GM18858 (cell line): ENCODE measurements around the gene EPHB2.

Experiments used
- ATAC-seq: cut with Tn5 transposase; IDR thresholded peaks from one replicate; pipeline ENCODE4 v1.9.1; 2021; ENCODE audit not compliant: unreplicated experiment

Gene EPHB2

DNA sequence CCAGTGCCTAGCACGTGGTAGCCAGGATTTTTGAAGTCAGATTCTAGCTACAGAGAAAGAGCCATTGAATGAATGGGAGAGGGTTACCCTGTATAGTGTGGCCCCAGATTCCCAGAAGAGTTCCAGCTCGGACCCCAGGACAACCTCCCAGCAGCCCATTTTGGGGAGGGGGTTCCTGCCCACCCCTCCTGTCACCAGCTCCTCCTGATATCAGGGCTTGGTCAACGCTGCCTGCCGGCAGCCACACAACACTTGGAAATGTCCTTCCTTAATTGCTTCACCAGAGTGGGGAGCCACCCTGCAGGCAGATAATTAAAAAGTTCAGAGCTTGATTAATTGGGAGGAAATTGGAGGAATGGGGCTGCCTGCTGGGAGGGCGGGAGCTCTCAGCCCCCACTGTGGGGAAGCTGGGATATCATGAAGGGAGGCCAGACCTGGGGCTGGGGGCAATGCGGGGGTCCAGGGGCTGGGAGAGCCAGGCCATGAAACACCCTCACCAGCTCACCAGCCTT lies 141.6 kb downstream of the EPHB2 start:
- no peak for ATAC-seq

- ATAC-seq = no peak
Observed at GRCh38 chr1:22853651-22854185, 143.1 kb downstream of the EPHB2 start.

GRCh38 chr1:22854688-22855565 lies 144.3 kb downstream of the EPHB2 start:
- ATAC-seq = no peak

DNA sequence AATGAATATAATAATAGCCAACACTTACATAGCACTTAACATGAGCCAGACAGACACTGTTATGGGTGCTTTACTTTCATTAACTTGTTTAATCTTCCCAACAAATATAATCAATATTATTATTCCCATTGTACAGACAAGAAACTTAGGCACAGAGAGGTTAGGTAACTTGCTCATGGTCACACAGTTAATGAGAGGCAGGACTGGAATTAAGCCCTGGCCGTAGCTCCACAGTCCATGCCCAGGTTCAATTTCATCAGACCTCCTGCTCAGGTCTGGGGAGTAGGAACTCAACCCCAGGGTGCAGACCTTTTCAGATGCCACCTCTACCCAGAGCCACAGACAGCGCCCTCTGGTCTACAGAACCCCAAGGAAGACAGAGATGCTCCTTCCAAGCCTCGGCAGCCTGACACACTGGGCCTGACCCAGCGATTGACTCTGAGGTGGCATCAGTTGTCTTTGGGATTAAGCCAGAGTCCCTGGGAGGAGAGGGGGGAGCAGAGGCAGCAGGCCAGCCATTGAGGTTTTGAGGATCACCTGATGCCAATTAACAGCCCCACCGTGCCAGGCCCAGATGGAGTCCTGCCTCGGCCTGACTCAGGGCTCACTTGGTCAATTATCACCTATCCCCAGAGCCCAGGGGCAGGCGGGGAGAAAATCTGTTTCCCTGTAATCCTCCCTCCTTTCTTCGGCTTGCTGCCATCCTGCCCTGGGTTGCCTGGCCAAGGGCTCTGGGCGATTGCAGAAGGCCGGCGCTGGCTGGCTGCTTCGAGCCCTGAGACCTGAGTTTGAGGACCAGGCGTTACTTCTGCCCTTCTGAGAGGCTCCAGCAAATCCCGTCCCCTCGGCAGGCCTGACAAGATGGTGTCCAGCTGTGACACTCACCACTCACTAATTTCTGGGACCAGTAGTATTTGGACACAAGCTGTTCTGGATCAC lies 145.3 kb downstream of the EPHB2 start:
- no peak for ATAC-seq

- ATAC-seq = no peak
Observed at GRCh38 chr1:22857661-22858060, 147.0 kb downstream of the EPHB2 start.

DNA sequence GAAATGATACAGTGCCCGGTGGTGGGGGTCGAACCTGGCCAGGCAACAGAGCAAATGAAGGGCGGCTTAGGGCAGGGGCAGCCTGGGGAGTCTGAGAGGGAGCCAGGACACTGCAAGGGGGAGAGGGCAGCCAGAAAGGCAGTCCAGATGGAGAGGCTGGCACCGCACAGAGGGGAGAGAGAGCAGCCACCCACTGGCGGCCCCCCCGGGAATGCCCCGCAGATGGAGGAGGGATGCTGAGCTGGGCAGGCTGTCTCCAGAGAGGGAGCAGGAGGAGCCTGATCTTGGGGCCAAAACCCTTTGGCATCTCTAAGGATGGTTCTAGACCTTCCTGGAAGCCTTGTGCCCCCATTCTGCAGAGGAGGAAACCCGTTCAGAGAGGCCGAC lies 149.8 kb downstream of the EPHB2 start:
- no peak for ATAC-seq

DNA sequence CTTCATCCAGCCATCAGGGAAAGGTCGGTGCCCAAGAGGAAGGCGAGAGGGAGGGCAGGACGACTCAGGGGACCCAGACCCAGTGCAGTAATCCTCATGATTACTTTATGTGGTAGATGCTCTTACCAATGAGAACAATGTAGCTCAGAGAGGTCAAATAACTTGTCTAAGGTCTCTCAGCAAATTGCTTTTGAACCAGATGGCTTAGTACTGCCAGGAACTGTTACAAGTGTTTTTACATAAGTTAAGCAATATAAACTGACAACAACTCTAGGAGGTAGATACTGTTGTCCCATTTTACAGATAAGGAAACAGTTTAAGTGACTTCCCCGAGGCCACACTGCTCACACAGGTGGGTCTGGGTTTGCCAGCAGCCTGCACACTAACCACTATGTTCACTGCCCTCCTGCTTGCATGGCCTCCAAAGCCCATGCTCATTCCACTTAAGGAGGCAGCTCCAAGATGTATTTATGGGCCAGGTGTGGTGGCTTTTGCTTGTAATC lies 150.3 kb downstream of the EPHB2 start:
- no peak for ATAC-seq

DNA sequence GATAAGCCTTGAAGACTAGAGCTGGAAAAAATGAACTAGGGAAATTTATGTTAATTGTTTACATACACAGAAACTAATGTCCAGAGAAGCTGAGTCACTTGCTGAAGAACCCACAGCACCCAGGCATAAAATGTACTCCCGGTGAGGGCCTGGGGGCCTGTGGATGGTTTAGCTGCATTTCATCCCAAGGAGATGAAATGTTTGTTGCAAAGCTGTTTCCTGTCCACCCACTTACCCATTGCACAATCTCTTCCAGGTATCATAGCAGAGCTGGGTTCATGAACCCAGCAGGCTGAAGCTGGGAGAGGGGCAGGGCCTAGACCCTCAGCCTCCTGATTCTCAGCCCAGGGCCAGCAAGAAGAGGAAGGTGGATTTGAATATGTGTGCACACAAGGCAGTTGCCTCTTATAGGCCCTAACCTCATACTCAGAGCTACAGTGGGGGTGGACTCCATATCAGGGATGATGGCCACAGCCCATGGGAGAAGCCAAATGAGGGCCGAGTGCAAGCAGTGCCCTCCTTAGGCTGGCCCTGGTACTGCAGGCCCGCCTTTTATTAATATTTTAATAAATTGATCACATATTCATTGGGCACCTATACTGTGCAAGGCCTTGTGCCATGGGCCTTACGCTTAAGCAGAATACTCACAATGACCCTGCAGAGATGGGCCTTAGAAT lies 151.3 kb downstream of the EPHB2 start:
- no peak for ATAC-seq

DNA sequence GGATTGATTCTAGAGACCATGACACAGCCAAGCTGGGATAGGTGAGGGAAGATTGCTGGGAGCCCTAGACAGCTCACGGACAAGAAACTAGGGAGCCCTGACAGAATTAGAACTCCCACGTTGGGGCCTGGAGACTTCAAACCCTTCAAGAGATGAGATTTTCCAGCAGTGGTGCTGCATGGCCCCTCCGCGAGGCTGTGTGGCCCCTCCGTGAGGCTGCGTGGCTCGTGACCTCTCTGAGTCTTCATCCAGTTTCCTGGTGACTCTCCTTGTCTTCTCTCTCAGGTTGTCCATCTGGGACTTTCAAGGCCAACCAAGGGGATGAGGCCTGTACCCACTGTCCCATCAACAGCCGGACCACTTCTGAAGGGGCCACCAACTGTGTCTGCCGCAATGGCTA lies 152.1 kb downstream of the EPHB2 start:
- no peak for ATAC-seq

DNA sequence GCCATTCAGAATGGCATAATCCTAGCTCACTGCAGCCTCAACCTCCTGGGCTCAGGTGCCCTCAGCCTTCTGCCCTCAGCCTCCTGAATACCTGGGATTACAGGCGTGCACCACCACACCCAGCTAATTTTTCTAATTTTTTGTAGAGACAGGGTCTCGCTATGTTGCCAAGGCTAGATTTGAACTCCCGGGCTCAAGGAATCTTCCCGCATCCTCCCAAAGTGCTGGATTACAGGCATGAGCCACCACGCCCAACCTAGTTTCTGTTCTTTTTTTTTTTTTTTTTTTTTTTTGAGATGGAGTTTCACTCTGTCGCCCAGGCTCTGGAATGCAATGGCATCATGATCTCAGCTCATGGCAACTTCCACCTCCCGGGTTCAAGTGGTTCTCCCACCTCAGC lies 153.1 kb downstream of the EPHB2 start:
- no peak for ATAC-seq

DNA sequence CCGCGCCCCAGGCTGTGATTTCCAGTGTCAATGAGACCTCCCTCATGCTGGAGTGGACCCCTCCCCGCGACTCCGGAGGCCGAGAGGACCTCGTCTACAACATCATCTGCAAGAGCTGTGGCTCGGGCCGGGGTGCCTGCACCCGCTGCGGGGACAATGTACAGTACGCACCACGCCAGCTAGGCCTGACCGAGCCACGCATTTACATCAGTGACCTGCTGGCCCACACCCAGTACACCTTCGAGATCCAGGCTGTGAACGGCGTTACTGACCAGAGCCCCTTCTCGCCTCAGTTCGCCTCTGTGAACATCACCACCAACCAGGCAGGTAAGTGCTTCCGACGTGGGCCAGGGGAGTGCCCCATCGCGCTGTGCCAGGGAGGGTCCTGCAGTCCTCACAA lies 154.2 kb downstream of the EPHB2 start:
- ATAC-seq = no peak

DNA sequence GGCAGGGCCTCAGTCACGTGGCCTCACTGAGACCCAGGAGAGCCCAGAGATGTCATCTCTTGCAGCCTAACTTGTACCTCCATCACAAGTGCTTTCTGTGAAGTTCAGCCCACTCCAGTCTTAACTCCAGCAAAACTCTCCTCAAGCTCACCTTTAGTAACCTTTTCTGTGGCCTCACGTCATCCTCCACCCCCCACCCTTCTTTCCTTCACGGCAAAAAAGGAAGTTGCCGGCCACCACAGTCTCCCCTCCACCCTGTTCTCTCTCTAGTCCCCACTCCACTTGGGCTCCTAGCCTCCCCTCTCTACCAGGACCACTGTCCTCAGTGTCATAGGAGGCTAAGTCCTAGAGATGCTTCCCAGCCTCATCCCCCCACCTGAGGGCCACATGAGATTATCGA lies 155.1 kb downstream of the EPHB2 start:
- no peak for ATAC-seq

DNA sequence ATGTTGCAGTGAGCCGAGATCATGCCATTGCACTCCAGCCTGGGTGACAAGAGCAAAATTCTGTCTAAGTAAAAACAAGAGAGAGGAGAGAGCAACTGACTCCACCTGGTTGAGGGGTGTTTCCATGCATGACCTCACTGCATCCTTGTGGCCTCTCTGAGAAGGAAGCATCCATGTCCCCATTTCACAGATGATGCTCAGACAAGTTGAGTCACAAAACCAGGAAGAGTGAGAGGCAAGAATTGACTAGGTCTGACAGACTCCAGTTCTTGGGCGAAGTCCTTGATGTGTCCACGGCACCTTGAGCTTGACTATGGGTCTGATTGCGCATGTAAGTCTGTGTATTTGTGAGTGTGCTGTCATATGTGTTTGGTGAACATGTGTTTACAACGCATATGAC lies 156.2 kb downstream of the EPHB2 start:
- no peak for ATAC-seq

DNA sequence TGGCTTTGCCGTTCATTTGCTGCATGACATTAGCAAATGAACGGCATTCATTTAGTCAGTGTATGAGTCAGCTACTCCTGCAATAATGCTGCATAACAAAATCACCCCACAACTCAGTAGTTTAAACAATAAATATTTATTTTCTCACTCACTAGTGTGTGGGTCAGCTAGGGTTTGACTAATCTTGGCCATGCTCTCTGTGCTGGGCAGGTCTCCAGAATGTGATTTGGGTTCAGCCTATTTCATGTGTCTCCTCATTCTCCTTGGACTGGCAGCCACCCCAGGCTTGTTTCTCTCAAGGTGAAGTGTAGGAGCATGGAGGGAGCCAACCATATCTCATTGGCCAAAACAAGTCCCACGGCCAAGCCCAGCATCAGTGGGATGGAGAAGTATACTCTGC lies 157.7 kb downstream of the EPHB2 start:
- ATAC-seq = no peak

- no peak for ATAC-seq
Observed at GRCh38 chr1:22869325-22869724, 158.7 kb downstream of the EPHB2 start.

- ATAC-seq = no peak
Observed at GRCh38 chr1:22870201-22870871, 159.7 kb downstream of the EPHB2 start.

DNA sequence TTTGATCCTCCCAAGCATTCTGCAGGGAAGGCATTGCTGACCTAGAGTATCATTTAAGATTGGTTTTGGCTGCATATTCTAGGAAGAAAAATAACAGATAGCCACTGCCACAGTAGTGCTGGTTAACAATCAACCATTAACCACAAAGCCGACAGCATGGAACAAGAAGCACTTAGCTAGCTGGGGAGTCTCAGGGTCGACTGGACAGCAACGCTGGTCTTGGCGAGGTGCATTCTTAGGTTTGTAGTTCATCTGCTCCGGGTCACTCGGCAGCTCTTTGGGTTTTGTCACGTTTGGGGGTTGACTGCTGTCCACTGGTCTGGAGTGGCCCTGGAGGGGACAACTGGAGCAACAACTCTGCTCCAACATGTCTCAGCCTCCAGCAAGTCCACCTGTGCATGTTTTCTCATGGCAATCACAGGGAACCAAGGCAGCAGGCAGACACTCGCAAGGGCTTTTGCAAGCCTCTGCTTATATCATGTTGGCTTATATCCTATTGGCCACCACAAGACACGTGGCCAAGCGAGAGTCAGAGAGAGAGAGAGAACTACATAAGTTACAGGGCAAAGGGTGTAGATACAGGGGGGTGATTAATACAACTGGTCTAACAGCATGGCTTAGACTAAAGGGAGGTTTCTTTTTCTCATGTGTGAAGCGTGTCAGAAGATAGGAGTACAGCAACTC lies 162.5 kb downstream of the EPHB2 start:
- ATAC-seq = no peak

DNA sequence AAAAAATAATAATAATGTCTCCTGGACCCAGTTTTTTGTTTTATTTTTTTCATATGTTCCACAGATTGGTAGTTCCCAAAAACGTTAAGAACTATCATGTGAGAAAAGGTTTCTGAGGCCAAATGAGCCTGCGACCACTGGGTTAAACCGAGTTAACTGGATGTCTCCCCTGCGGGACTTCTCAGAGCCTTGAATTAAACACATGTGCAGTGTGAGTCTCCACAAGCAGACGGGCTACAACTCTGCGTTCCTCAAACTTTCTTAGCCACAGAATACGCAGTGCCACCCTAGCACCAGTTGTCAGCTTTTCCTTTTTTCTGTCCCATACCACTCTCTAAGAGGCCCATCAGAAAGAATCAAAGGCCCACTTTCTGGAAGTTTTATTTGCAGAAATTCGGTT lies 164.1 kb downstream of the EPHB2 start:
- ATAC-seq = no peak

DNA sequence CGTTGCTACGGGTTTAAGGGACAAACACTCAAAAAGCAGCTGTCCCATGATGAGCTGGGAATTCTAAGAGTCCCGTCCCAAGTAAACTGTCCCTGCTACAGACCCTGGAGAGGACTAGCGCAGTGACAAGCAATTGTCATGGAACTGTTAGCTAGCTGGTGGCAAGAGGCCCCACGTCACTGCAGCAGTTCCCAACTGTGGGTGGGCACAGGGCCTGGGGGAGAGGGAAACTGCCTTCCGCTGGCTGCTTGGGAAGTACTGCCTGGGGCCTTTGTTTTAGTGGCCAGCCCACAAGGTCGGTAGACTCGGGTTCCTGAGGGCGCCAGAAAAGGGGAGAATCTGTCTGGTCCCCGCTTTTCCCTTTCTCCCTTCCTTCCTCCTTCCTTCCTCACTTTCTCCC lies 164.6 kb downstream of the EPHB2 start:
- ATAC-seq = no peak

DNA sequence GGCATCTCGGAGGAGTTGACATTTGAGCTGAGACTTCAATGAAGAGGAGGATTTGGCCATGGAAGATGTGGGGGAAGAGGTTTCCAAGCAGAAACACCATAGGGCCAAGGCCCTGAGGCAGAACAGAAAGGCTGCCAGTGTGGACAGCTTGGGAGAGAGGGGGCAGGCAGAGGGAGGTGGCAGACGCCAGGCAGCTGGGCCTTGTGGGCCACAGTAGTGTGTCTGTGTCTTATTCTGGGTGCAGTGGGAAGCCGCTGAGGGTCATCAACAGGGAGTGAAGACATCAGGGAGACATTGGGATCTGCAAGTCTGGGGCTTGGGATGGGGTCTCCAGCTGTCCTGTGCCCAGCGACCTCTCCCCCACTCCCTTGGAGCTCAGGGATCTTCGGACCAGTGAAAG lies 165.2 kb downstream of the EPHB2 start:
- no peak for ATAC-seq
